Kidney epithelial cell (primary cell): ENCODE measurements around the gene MAPKAP1. TPM values are rescaled to one million over a fixed set of nuclear protein-coding genes. Genes with fewer than 3 reads are reported as not detected.

Experiments used
- DNase-seq: peaks from one replicate; pipeline ENCODE4 v3.0.0-alpha.2; 2010; ENCODE audit warnings: low read depth
- H3K27me3 ChIP-seq: 2 replicates; pipeline ENCODE4 v1.6.0; 2011; ENCODE audit warnings: low read length; ENCODE audit not compliant: control insufficient read depth, insufficient read depth
- H3K36me3 ChIP-seq: 2 replicates; pipeline ENCODE4 v1.5.1; 2011; ENCODE audit warnings: low read length; ENCODE audit not compliant: control insufficient read depth, insufficient read depth
- H3K4me3 ChIP-seq: 2 replicates; pipeline ENCODE4 v1.5.1; 2011; ENCODE audit warnings: low read depth, mild to moderate bottlenecking, control low read depth, low read length
- CTCF ChIP-seq: IDR thresholded peaks from 2 replicates; pipeline ENCODE4 v1.5.1; 2011; ENCODE audit warnings: mild to moderate bottlenecking, moderate library complexity, low read length, control low read depth, inconsistent platforms; ENCODE audit not compliant: insufficient read depth, poor library complexity, severe bottlenecking
- total RNA-seq: library from RNA; depleted of rRNA; stranded (reverse); fragments of >200 nt; gene quantifications from 2 replicates; pipeline ENCODE4 v1.2.3, GENCODE V29; 2015

The MAPKAP1 gene
- total RNA-seq, 1 donor from 2014 or later: 101 TPM

DNA sequence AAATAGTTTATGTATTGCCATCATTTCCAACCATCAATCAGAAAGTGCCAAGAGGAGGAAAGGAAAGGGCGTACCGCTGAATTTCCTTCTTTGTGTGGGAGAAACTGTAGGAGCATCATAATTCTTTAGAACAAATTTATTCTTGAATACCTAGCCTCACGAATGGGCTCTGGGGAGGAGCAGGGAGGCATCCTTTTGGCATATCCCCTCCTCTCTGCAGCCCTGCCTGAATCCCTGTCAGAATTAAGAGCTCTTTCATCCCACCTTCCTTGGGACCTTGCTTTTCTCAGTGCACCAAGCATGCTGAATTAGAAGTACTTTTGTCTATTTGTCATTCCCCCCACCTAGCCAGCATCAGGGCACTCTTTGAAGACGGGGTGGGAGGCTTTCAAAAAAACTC, 189.4 kb downstream of the MAPKAP1 start:
- DNase-seq: no peak
- no peak for TF ChIP-seq CTCF
- no peaks in the 10 kb centered on the region for H3K36me3 ChIP-seq
- no peak overlapping the region for H3K4me3 ChIP-seq
- H3K27me3 ChIP-seq: no peaks in the 10 kb centered on the region

DNA sequence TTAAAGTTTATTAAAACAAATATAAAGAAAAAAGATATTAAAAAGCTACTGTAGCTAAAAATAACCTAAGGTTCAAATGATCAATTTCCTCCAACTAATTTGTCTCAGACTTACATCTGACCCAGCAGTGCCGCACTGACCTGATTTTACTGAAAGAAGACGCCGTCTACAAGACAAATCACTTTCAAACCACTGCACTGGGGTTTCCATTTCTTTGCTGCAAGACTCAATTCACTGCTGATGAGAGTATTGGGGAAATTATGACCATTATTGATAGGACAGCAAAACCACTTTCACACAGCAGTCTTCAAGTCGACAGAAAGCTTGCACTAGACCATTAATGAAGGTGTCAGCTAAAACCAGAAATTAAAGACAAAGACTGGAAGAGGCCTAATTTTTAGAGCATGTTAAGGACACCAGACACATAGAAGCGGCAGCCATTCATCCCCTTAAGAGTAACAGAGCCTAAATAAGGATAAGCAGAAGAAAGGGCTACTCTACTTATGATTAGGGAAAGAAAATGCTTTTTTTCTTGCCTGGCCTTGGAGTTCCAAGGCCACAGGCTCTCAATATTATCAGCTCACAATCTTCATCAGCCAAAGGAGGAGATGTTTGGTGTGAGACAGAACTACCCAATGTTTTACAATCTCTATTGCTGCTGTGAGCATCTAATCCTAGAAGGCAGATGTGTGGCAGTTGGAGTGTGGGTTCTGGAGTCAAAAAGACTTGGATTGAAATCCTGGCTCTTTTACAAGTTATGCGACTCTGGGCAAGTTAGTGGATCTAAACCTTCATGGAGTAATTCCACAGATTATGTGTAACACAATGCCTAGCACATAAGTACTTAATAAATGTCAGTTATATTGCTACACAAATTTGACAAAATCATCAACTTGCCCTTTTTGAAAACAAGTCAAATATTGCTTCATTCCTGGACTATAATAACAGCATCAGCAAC, 190.7 kb downstream of the MAPKAP1 start:
- Histone ChIP-seq H3K36me3 (no peaks in the 10 kb centered on the region), H3K4me3 (no peak overlapping the region), H3K27me3 (no peaks in the 10 kb centered on the region)
- no peak for TF ChIP-seq CTCF
- no peak for DNase-seq

- DNase-seq: no peak
- no peak overlapping the region for H3K4me3 ChIP-seq
- TF ChIP-seq CTCF: no peak
Measured at GRCh38 chr9:125515281-125515680, 191.7 kb downstream of the MAPKAP1 start.

GRCh38 chr9:125514468-125514867, 192.5 kb downstream of the MAPKAP1 start:
- H3K36me3 ChIP-seq: no peaks in the 10 kb centered on the region
- DNase-seq: no peak
- no peaks in the 10 kb centered on the region for H3K27me3 ChIP-seq
- no peak overlapping the region for H3K4me3 ChIP-seq
- no peak for TF ChIP-seq CTCF

More at GRCh38 chr9:125515281-125515680, 191.7 kb downstream of the MAPKAP1 start:
- Histone ChIP-seq H3K27me3 (no peaks in the 10 kb centered on the region), H3K36me3 (no peaks in the 10 kb centered on the region)

GRCh38 chr9:125513668-125514413, 193.2 kb downstream of the MAPKAP1 start:
- no peak for TF ChIP-seq CTCF
- no peak overlapping the region for H3K4me3 ChIP-seq
- DNase-seq: peak; percentile 70
- no peaks in the 10 kb centered on the region for H3K27me3 ChIP-seq
- no peaks in the 10 kb centered on the region for H3K36me3 ChIP-seq
